DND-41 (cell line): ENCODE results near the gene GRIN3B.

Experiments used
- ATAC-seq: fragments of 200-7000 bp; cut with Tn5 transposase; 3 replicates; pipeline ENCODE4 v1.9.1; 2021; ENCODE audit warnings: low read depth; ENCODE audit not compliant: insufficient read depth
- DNase-seq: peaks from one replicate; pipeline ENCODE4 v3.0.0-alpha.2; 2020
- H2AFZ ChIP-seq: 2 replicates; pipeline ENCODE4 v1.6.0; 2012; ENCODE audit warnings: low read depth, low read length
- H3K27ac ChIP-seq: 2 replicates; pipeline ENCODE4 v1.5.1; 2012; ENCODE audit warnings: low read length, inconsistent platforms
- H3K27me3 ChIP-seq: fragments of 200-600 bp; sonication (generic); 2 replicates; pipeline ENCODE4 v1.6.0; 2012; ENCODE audit warnings: low read length, mild to moderate bottlenecking, inconsistent platforms; ENCODE audit not compliant: insufficient read depth, poor library complexity
- H3K36me3 ChIP-seq: 2 replicates; pipeline ENCODE4 v1.5.1; 2012; ENCODE audit warnings: low read length, inconsistent platforms; ENCODE audit not compliant: insufficient read depth
- H3K4me1 ChIP-seq: 2 replicates; pipeline ENCODE4 v1.5.1; 2012; ENCODE audit warnings: mild to moderate bottlenecking, low read length; ENCODE audit not compliant: insufficient read depth
- H3K4me2 ChIP-seq: 2 replicates; pipeline ENCODE4 v1.6.0; 2012; ENCODE audit warnings: mild to moderate bottlenecking, moderate library complexity, low read length, inconsistent platforms; ENCODE audit not compliant: insufficient read depth
- H3K4me3 ChIP-seq, 2 experiments: fragments of 200-600 bp in 1 of 2; shearing (Covaris generic) in 1 of 2; 2 replicates each; pipeline ENCODE4 v1.5.1; 2012 to 2016; ENCODE audit warnings: inconsistent platforms in 2 of 2, low read length in 2 of 2, mild to moderate bottlenecking in 2 of 2, low read depth in 1 of 2, moderate library complexity in 1 of 2
- H3K79me2 ChIP-seq: 2 replicates; pipeline ENCODE4 v1.6.0; 2012; ENCODE audit warnings: low read length, inconsistent platforms; ENCODE audit not compliant: insufficient read depth
- H3K9ac ChIP-seq: 2 replicates; pipeline ENCODE4 v1.6.0; 2012; ENCODE audit warnings: low read depth, mild to moderate bottlenecking, inconsistent platforms, low read length, moderate library complexity
- H3K9me3 ChIP-seq: 2 replicates; pipeline ENCODE4 v1.5.1; 2012; ENCODE audit warnings: low read length, moderate library complexity, mild to moderate bottlenecking, inconsistent platforms; ENCODE audit not compliant: insufficient read depth, severe bottlenecking
- H4K20me1 ChIP-seq: 2 replicates; pipeline ENCODE4 v1.6.0; 2012; ENCODE audit warnings: low read length; ENCODE audit not compliant: insufficient read depth
- CTCF ChIP-seq: IDR thresholded peaks from 2 replicates; pipeline ENCODE4 v1.5.1; 2012; ENCODE audit warnings: borderline replicate concordance, low read length, moderate library complexity, mild to moderate bottlenecking; ENCODE audit not compliant: poor library complexity, severe bottlenecking; ENCODE audit errors: extremely low read depth
- EZH2 ChIP-seq: IDR thresholded peaks from 3 replicates; pipeline ENCODE4 v1.6.1; 2012; ENCODE audit warnings: borderline replicate concordance, low read depth, mild to moderate bottlenecking, moderate library complexity, low read length, inconsistent platforms; ENCODE audit not compliant: severe bottlenecking

GRIN3B gene

GRCh38 chr19:991932-992669 lies 8.1 kb upstream of the GRIN3B start:
- DNase-seq = no peak
- H4K20me1 ChIP-seq = peaks cover 49% of the 10 kb centered on the region

GRCh38 chr19:992670-993055 lies 7.6 kb upstream of the GRIN3B start:
- DNase-seq (no peak), ATAC-seq (no peak)
- Histone ChIP-seq H3K9me3 (no peaks in the 10 kb centered on the region), H3K4me2 (no peak overlapping the region), H4K20me1 (peaks cover 49% of the 10 kb centered on the region), H3K27me3 (peaks cover 6% of the 10 kb centered on the region), H3K36me3 (peaks cover 57% of the 10 kb centered on the region), H3K9ac (no peak overlapping the region), H3K79me2 (no peaks in the 10 kb centered on the region), H2AFZ (no peak overlapping the region), H3K4me1 (peaks cover 9% of the 10 kb centered on the region), H3K4me3 (no peak overlapping the region), H3K27ac (no peak overlapping the region)
- no peak for TF ChIP-seq CTCF
- no peak for TF ChIP-seq EZH2

More at GRCh38 chr19:991932-992669, 8.1 kb upstream of the GRIN3B start:
- TF ChIP-seq CTCF = no peak
- no peak for ATAC-seq
- peaks cover 62% of the 10 kb centered on the region for H3K36me3 ChIP-seq
- H3K9ac ChIP-seq = no peak overlapping the region
- no peaks in the 10 kb centered on the region for H3K9me3 ChIP-seq
- H3K27me3 ChIP-seq = peaks cover 6% of the 10 kb centered on the region
- no peak overlapping the region for H3K27ac ChIP-seq
- no peaks in the 10 kb centered on the region for H3K79me2 ChIP-seq
- no peak overlapping the region for H2AFZ ChIP-seq
- peaks cover 9% of the 10 kb centered on the region for H3K4me1 ChIP-seq
- H3K4me3 ChIP-seq = no peak overlapping the region
- no peak overlapping the region for H3K4me2 ChIP-seq

- DNase-seq (no peak), ATAC-seq (no peak)
- Histone ChIP-seq H3K4me3 (no peak overlapping the region), H3K9me3 (no peaks in the 10 kb centered on the region), H3K79me2 (no peaks in the 10 kb centered on the region), H3K4me1 (peaks cover 9% of the 10 kb centered on the region), H3K27ac (no peak overlapping the region), H3K9ac (no peak overlapping the region), H3K27me3 (peaks cover 6% of the 10 kb centered on the region), H4K20me1 (peaks cover 45% of the 10 kb centered on the region), H3K36me3 (peaks cover 52% of the 10 kb centered on the region), H3K4me2 (no peak overlapping the region), H2AFZ (no peak overlapping the region)
- TF ChIP-seq EZH2 (no peak), CTCF (no peak)
These were observed 6.8 kb upstream of the GRIN3B start for GRCh38 chr19:993361-993830.
